ENCODE measurements around the gene RALGDS. TPM values are rescaled to one million over a fixed set of nuclear protein-coding genes. Genes with fewer than 3 reads are reported as not detected.

Gene RALGDS
- total and polyA plus RNA-seq, 2 donors (not counting 1 experiment from before 2014, with no cell fraction given) = 62.4 to 88.0 TPM

DNA sequence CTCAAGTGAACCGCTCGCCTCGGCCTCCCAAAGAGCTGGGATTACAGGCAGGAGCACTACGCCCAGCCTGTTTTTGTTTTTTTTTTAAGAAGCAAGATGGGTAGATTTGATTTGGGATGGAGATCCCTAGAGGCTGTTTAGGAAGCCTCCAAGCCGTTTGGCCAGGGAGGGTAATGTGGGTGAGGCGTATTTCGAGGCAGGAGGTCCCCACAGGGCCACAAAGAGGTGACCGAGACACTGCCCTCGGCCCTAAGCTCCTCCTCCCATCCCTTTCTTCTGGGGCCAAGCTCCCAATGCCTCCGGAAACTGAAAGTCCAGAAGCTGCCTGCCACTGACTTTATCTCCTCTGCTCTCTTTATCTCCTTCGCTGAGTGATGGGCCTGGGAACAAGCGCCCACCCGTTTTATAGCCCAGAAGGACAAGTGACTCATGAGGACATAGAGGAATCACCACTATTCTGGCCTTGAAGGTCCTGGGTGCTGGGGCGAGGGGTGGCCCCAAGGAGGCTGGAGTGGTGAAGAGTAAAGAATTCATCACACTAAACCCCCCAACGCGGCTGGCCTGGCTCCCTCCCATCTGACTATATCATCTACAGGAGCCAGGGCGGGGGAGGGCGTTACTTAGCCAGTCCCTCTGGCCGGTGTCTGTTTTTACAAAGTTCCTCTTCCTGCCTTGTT is 2.0 kb upstream of the RALGDS start:
- no peak for DNase-seq
- Histone ChIP-seq H3K4me3 (ENCODE audit: control extremely low read depth in 1 of 5, extremely low read depth in 1 of 5, insufficient read depth in 1 of 5, low read depth in 2 of 5, low read length in 4 of 5) (no peak overlapping the region), H3K9me3 (ENCODE audit: control extremely low read depth in 1 of 3, control insufficient read depth in 2 of 3, insufficient read depth in 1 of 3, low read length in 2 of 3) (no peaks in the 10 kb centered on the region), H3K27me3 (replicated peaks in 1 of 4; ENCODE audit: control extremely low read depth in 1 of 4, control insufficient read depth in 3 of 4, insufficient read depth in 4 of 4, low read length in 3 of 4) (no peaks in the 10 kb centered on the region), H3K9ac (ENCODE audit: low read length) (no peak overlapping the region), H4K20me1 (ENCODE audit: control insufficient read depth, insufficient read depth, low read length, poor library complexity, severe bottlenecking) (peaks cover 23% of the 10 kb centered on the region), H3K4me1 (ENCODE audit: control insufficient read depth in 2 of 2, insufficient read depth in 2 of 2, low read length in 2 of 2) (peaks cover 34 to 50% of the 10 kb centered on the region in 2 donors), H3K27ac (ENCODE audit: low read length in 2 of 2) (peak overlapping the region in 1 of 2 donors; percentile 99), H2AFZ (ENCODE audit: insufficient read depth, low read depth, low read length, poor library complexity, severe bottlenecking) (no peak overlapping the region), H3K36me3 (replicated peaks in 1 of 2; ENCODE audit: control extremely low read depth in 1 of 2, control insufficient read depth in 1 of 2, extremely low read depth in 1 of 2, insufficient read depth in 2 of 2, low read length in 1 of 2) (peaks cover 0 to 2% of the 10 kb centered on the region in 2 experiments), H3K79me2 (ENCODE audit: control insufficient read depth, insufficient read depth, low read length) (peaks cover 37% of the 10 kb centered on the region), H3K4me2 (replicated peaks; ENCODE audit: low read depth, low read length, poor library complexity, severe bottlenecking) (no peak overlapping the region)
- WGBS (ENCODE audit: insufficient coverage) = 81% methylated on average over 16 of the region's 19 CpGs
- POLR2A ChIA-PET = interaction anchor here (0.5 to 2.8 kb wide), 2 partner anchors 10 to 14 kb away, joined by 8 to 12 read pairs; no protein-coding TSS in a partner anchor
- intact Hi-C loops (cut with micrococcal nuclease) = no loop called here
- no peaks in the 10 kb centered on the region for H3K9me3 Mint-ChIP-seq (ENCODE audit: insufficient read depth)
- no peak for TF ChIP-seq EZH2 (IDR thresholded peaks at IDR 0.05; ENCODE audit: borderline replicate concordance, insufficient read depth, low read depth, low read length, poor library complexity, severe bottlenecking)
- TF ChIP-seq, protein P1, sequence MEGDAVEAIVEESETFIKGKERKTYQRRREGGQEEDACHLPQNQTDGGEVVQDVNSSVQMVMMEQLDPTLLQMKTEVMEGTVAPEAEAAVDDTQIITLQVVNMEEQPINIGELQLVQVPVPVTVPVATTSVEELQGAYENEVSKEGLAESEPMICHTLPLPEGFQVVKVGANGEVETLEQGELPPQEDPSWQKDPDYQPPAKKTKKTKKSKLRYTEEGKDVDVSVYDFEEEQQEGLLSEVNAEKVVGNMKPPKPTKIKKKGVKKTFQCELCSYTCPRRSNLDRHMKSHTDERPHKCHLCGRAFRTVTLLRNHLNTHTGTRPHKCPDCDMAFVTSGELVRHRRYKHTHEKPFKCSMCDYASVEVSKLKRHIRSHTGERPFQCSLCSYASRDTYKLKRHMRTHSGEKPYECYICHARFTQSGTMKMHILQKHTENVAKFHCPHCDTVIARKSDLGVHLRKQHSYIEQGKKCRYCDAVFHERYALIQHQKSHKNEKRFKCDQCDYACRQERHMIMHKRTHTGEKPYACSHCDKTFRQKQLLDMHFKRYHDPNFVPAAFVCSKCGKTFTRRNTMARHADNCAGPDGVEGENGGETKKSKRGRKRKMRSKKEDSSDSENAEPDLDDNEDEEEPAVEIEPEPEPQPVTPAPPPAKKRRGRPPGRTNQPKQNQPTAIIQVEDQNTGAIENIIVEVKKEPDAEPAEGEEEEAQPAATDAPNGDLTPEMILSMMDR (IDR thresholded peaks at IDR 0.05) = no peak
- H3K27ac Mint-ChIP-seq = peak overlapping the region; percentile 99
- no peak for ATAC-seq (ENCODE audit: low read depth)
- H3K4me1 Mint-ChIP-seq = peaks cover 72% of the 10 kb centered on the region
- CTCF ChIA-PET = interaction anchor here (0.6 to 3.1 kb wide), 5 partner anchors 19 to 254 kb away, joined by 3 to 23 read pairs (median 4); no protein-coding TSS in a partner anchor
- no peak overlapping the region for H3K4me3 Mint-ChIP-seq
- no peaks in the 10 kb centered on the region for H3K27me3 Mint-ChIP-seq

DNA sequence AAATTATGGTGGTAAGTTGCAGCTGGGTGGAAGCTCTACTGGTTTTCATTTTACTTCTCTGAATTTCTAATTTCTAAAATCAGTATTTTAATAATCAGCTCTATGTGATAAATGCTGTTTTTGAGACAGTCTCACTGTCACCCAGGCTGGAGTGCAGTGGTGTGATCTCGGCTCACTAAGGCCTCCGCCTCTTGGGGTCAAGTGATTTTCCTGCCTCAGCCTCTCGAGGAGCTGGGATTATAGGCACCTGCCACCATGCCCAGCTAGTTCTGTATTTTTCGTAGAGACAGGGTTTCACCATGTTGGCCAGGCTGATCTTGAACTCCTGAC is 1.5 kb upstream of the RALGDS start:
- Mint-ChIP-seq H3K4me3 (peak overlapping the region; percentile 39), H3K27ac (peak overlapping the region; percentile 99), H3K27me3 (no peaks in the 10 kb centered on the region), H3K9me3 (ENCODE audit: insufficient read depth) (no peaks in the 10 kb centered on the region), H3K4me1 (peaks cover 69% of the 10 kb centered on the region)
- peaks cover 39% of the 10 kb centered on the region for H3K79me2 ChIP-seq (ENCODE audit: control insufficient read depth, insufficient read depth, low read length)
- peaks cover 34 to 50% of the 10 kb centered on the region in 2 donors for H3K4me1 ChIP-seq (ENCODE audit: control insufficient read depth in 2 of 2, insufficient read depth in 2 of 2, low read length in 2 of 2)
- H3K9ac ChIP-seq (ENCODE audit: low read length) = no peak overlapping the region
- H3K9me3 ChIP-seq (ENCODE audit: control extremely low read depth in 1 of 3, control insufficient read depth in 2 of 3, insufficient read depth in 1 of 3, low read length in 2 of 3) = no peaks in the 10 kb centered on the region
- peak overlapping the region in 1 of 2 donors; percentile 99 for H3K27ac ChIP-seq (ENCODE audit: low read length in 2 of 2)
- no peaks in the 10 kb centered on the region for H3K27me3 ChIP-seq (replicated peaks in 1 of 4; ENCODE audit: control extremely low read depth in 1 of 4, control insufficient read depth in 3 of 4, insufficient read depth in 4 of 4, low read length in 3 of 4)
- no peak overlapping the region for H3K4me3 ChIP-seq (ENCODE audit: control extremely low read depth in 1 of 5, extremely low read depth in 1 of 5, insufficient read depth in 1 of 5, low read depth in 2 of 5, low read length in 4 of 5)
- TF ChIP-seq, protein P1 (IDR thresholded peaks at IDR 0.05) = no peak
- TF ChIP-seq EZH2 (IDR thresholded peaks at IDR 0.05; ENCODE audit: borderline replicate concordance, insufficient read depth, low read depth, low read length, poor library complexity, severe bottlenecking) = no peak
- peaks cover 28% of the 10 kb centered on the region for H4K20me1 ChIP-seq (ENCODE audit: control insufficient read depth, insufficient read depth, low read length, poor library complexity, severe bottlenecking)
- intact Hi-C loops (cut with micrococcal nuclease) = no loop called here
- H2AFZ ChIP-seq (ENCODE audit: insufficient read depth, low read depth, low read length, poor library complexity, severe bottlenecking) = no peak overlapping the region
- ChIA-PET POLR2A (interaction anchor here (0.5 to 2.8 kb wide), 2 partner anchors 11 to 15 kb away, joined by 8 to 12 read pairs; no protein-coding TSS in a partner anchor), CTCF (interaction anchor here (0.6 to 3.1 kb wide), 6 partner anchors 19 to 254 kb away, joined by 3 to 23 read pairs (median 8); no protein-coding TSS in a partner anchor)
- H3K36me3 ChIP-seq (replicated peaks in 1 of 2; ENCODE audit: control extremely low read depth in 1 of 2, control insufficient read depth in 1 of 2, extremely low read depth in 1 of 2, insufficient read depth in 2 of 2, low read length in 1 of 2) = no peaks in the 10 kb centered on the region
- no peak for ATAC-seq (ENCODE audit: low read depth)
- no peak for DNase-seq
- 89% methylated on average over 4 of the region's 4 CpGs for WGBS (ENCODE audit: insufficient coverage)
- H3K4me2 ChIP-seq (replicated peaks; ENCODE audit: low read depth, low read length, poor library complexity, severe bottlenecking) = no peak overlapping the region
